Measurements from ENCODE around the gene SHMT2. TPM values are rescaled to one million over a fixed set of nuclear protein-coding genes. Genes with fewer than 3 reads are reported as not detected.

Gene SHMT2
- total RNA-seq, 1 experiment from 2014 or later, result 280 TPM

GRCh38 chr12:57258977-57259970, 29.8 kb downstream of the SHMT2 start (continued):
- TF ChIP-seq POLR2AphosphoS5 (IDR thresholded peaks at IDR 0.05; ENCODE audit: low read depth, low read length), result no peak

GRCh38 chr12:57260366-57260765, 30.9 kb downstream of the SHMT2 start:
- no peak for TF ChIP-seq TCF7L2 (IDR thresholded peaks at IDR 0.05; ENCODE audit: borderline replicate concordance, extremely low read depth, insufficient read depth, insufficient read length)
- TF ChIP-seq CBX3 (IDR thresholded peaks at IDR 0.05; ENCODE audit: low read depth), result no peak
- no peak for TF ChIP-seq ZFX (IDR thresholded peaks at IDR 0.05)
- TF ChIP-seq POLR2A (IDR thresholded peaks at IDR 0.05; ENCODE audit: borderline replicate concordance, extremely low read depth, insufficient read depth, insufficient read length), result no peak
- TF ChIP-seq ZNF274 (IDR thresholded peaks at IDR 0.05; ENCODE audit: low read depth, low read length), result no peak
- no peak for TF ChIP-seq YY1 (IDR thresholded peaks at IDR 0.05; ENCODE audit: extremely low read depth, insufficient replicate concordance, low read depth, low read length)
- no peak for TF ChIP-seq CTCF (IDR thresholded peaks at IDR 0.05 in 2 of 3, conservative IDR thresholded peaks at IDR 0.05 in 1 of 3; ENCODE audit: borderline replicate concordance in 1 of 3, insufficient read depth in 1 of 3, low read depth in 2 of 3, low read length in 2 of 3)
- no peak for TF ChIP-seq EGR1 (IDR thresholded peaks at IDR 0.05; ENCODE audit: low read depth)
- TF ChIP-seq REST (IDR thresholded peaks at IDR 0.05; ENCODE audit: low read depth), result no peak
- TF ChIP-seq CEBPB (IDR thresholded peaks at IDR 0.05; ENCODE audit: low read depth), result no peak
- no peak for TF ChIP-seq RAD21 (IDR thresholded peaks at IDR 0.05; ENCODE audit: low read depth)
- TF ChIP-seq FOSL1 (IDR thresholded peaks at IDR 0.05; ENCODE audit: low read depth), result no peak
- TF ChIP-seq SP1 (IDR thresholded peaks at IDR 0.05; ENCODE audit: low read depth), result no peak
- TF ChIP-seq ELF1 (IDR thresholded peaks at IDR 0.05; ENCODE audit: borderline replicate concordance, low read depth), result no peak
- Histone ChIP-seq H3K9ac (ENCODE audit: low read length) (no peak overlapping the region), H3K9me2 (ENCODE audit: insufficient read depth) (no peaks in the 10 kb centered on the region), H3K27me3 (ENCODE audit: insufficient read depth, low read length) (no peaks in the 10 kb centered on the region), H3K9me3 (ENCODE audit: control insufficient read depth in 1 of 2, insufficient read depth in 1 of 2, low read depth in 1 of 2, low read length in 2 of 2) (no peaks in the 10 kb centered on the region), H2AFZ (ENCODE audit: low read depth, low read length, poor library complexity, severe bottlenecking) (no peak overlapping the region), H3K36me3 (ENCODE audit: control insufficient read depth in 1 of 2, insufficient read depth in 2 of 2, low read length in 2 of 2) (peaks cover 5 to 6% of the 10 kb centered on the region in 2 experiments; a peak in 2 of 4 replicates), H3K79me2 (ENCODE audit: insufficient read depth, low read length) (no peaks in the 10 kb centered on the region), H3K4me1 (ENCODE audit: control insufficient read depth in 1 of 2, insufficient read depth in 2 of 2, low read length in 2 of 2) (peaks cover 3 to 4% of the 10 kb centered on the region in 2 experiments; a peak in 1 of 4 replicates), H3K27ac (ENCODE audit: low read depth, low read length) (no peak overlapping the region), H3K4me3 (replicated peaks in 1 of 2; ENCODE audit: low read depth in 1 of 2, low read length in 2 of 2) (no peak overlapping the region), H4K20me1 (ENCODE audit: insufficient read depth) (no peaks in the 10 kb centered on the region), H3K4me2 (ENCODE audit: low read length) (no peak overlapping the region)
- no peak for ATAC-seq
- CTCF ChIA-PET, result no interaction called here
- no peak for DNase-seq (ENCODE audit: low read depth, low spot score)
- intact Hi-C loops (cut with micrococcal nuclease), result no loop called here
- POLR2A ChIA-PET, result no interaction called here
- BruUV-seq (replicated peaks), result no TSS peak
- RAD21 ChIA-PET (ENCODE audit: low non-redundant PET in 1 of 2, low total read pairs in 2 of 2, uncharacterized antibody in 2 of 2, unreplicated experiment in 2 of 2), result interaction anchor here in 1 of 2 experiments (0.6 kb wide), 1 partner anchor 17 kb away, joined by 5 read pairs; no protein-coding TSS in a partner anchor
